ENCODE measurements around the gene RASD2. TPM values are rescaled to one million over a fixed set of nuclear protein-coding genes. Genes with fewer than 3 reads are reported as not detected.

Gene RASD2
- total RNA-seq, 1 donor from 2014 or later = not detected

DNA sequence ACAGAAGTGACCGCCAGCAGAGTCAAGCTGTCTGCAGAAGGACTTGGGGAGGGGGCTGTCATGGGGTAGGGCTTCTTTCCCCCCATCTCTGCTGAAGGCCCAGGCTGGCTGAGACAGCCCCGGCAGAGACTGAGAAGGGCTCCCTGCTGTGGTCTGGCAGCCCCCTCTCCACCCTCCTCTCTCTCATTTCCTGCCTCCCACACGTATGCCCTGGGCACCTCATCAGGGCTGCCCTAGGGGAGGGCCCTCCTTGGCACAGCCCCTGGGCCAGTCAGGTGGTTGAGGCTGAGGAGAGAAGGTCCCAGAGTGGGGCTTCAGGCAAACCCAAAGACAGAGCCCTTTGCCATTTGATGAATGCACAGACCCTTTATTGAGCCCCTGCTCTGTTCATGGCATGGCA, 3.6 kb downstream of the RASD2 start:
- no peak overlapping the region for H3K27ac Mint-ChIP-seq (ENCODE audit: unreplicated experiment)
- H3K36me3 Mint-ChIP-seq (ENCODE audit: low read depth) = no peaks in the 10 kb centered on the region
- H3K4me3 Mint-ChIP-seq = no peak overlapping the region
- TF ChIP-seq, protein P1, sequence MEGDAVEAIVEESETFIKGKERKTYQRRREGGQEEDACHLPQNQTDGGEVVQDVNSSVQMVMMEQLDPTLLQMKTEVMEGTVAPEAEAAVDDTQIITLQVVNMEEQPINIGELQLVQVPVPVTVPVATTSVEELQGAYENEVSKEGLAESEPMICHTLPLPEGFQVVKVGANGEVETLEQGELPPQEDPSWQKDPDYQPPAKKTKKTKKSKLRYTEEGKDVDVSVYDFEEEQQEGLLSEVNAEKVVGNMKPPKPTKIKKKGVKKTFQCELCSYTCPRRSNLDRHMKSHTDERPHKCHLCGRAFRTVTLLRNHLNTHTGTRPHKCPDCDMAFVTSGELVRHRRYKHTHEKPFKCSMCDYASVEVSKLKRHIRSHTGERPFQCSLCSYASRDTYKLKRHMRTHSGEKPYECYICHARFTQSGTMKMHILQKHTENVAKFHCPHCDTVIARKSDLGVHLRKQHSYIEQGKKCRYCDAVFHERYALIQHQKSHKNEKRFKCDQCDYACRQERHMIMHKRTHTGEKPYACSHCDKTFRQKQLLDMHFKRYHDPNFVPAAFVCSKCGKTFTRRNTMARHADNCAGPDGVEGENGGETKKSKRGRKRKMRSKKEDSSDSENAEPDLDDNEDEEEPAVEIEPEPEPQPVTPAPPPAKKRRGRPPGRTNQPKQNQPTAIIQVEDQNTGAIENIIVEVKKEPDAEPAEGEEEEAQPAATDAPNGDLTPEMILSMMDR (conservative IDR thresholded peaks at IDR 0.05) = no peak
- DNase-seq (ENCODE audit: low read depth, low spot score) = no peak
- no peaks in the 10 kb centered on the region for H3K4me1 Mint-ChIP-seq
- peaks cover 60% of the 10 kb centered on the region for H3K27me3 Mint-ChIP-seq (ENCODE audit: low read depth)
- no peaks in the 10 kb centered on the region for H3K9me3 Mint-ChIP-seq

GRCh38 chr22:35544827-35545226, 4.2 kb downstream of the RASD2 start:
- Mint-ChIP-seq H3K27me3 (ENCODE audit: low read depth) (peaks cover 55% of the 10 kb centered on the region), H3K27ac (ENCODE audit: unreplicated experiment) (no peak overlapping the region), H3K4me3 (peak overlapping the region; percentile 27), H3K36me3 (ENCODE audit: low read depth) (no peaks in the 10 kb centered on the region), H3K4me1 (no peaks in the 10 kb centered on the region), H3K9me3 (no peaks in the 10 kb centered on the region)
- DNase-seq (ENCODE audit: low read depth, low spot score) = no peak
- TF ChIP-seq, protein P1 (conservative IDR thresholded peaks at IDR 0.05) = no peak

- no peak for DNase-seq (ENCODE audit: low read depth, low spot score)
- Mint-ChIP-seq H3K4me1 (no peaks in the 10 kb centered on the region), H3K4me3 (no peak overlapping the region), H3K9me3 (no peaks in the 10 kb centered on the region), H3K27me3 (ENCODE audit: low read depth) (peaks cover 42% of the 10 kb centered on the region), H3K36me3 (ENCODE audit: low read depth) (no peaks in the 10 kb centered on the region), H3K27ac (ENCODE audit: unreplicated experiment) (no peak overlapping the region)
- TF ChIP-seq, protein P1 (conservative IDR thresholded peaks at IDR 0.05) = no peak
Observed at GRCh38 chr22:35546886-35547285, 6.3 kb downstream of the RASD2 start.

DNA sequence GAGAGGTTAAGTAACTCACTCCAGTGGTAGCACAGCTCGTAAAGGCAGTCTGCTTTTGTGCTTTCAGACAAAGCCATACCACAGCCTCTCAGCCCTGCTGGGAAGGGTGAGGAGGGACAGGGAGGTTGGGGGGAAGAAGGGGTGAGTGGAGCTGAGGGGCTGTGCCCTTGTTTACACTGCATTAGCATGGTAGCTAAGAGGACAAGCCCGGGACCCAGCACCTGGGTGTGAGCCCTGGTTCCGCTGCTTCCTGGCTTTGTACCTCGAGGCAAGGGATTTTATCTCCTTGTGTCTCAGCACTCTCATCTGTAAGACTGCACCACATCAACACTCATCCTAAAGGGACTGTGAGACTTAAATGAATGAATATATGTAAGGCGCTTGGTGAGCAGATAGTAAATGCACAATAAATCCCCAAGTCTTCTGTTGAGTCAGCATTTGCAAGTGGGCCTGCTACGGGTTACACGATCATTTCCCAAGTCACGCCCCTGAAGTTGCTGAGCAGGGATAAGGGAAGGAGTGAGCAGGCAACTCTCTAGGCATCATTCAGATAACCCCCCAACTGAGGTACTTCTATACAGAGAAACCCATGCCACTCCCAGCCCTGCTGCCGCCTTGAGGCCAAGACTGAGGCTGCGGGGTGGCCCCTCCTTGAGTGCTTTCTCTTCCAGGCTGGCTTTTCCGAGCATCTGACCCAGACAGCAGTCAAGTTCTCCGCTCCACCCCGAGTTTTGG, 7.5 kb downstream of the RASD2 start:
- no peaks in the 10 kb centered on the region for H3K9me3 Mint-ChIP-seq
- TF ChIP-seq, protein P1 (conservative IDR thresholded peaks at IDR 0.05) = peak; percentile 17
- H3K36me3 Mint-ChIP-seq (ENCODE audit: low read depth) = no peaks in the 10 kb centered on the region
- H3K27ac Mint-ChIP-seq (ENCODE audit: unreplicated experiment) = no peak overlapping the region
- H3K27me3 Mint-ChIP-seq (ENCODE audit: low read depth) = peaks cover 35% of the 10 kb centered on the region
- peaks cover 8% of the 10 kb centered on the region for H3K4me1 Mint-ChIP-seq
- no peak overlapping the region for H3K4me3 Mint-ChIP-seq
- DNase-seq (ENCODE audit: low read depth, low spot score) = no peak

DNA sequence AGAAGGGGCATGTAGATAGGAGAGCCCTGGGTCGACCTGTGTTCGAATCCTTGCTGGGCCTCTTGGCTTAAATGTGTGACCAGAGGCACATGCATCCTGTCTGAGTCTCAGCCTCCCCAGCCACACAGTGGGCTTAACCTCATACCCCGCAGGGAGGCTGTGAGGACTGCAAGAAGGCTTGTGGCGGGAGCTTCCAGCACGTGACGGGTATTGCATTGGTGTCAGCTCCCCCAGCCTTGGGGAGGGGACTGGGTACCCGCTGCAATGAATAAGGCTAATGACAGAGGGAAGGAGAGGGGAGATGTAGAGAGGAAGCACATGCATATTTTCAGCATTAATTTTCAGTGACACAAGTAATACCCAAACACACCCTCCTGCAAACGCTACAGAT, 8.1 kb downstream of the RASD2 start:
- peaks cover 29% of the 10 kb centered on the region for H3K27me3 Mint-ChIP-seq (ENCODE audit: low read depth)
- H3K9me3 Mint-ChIP-seq = no peaks in the 10 kb centered on the region
- no peak overlapping the region for H3K4me3 Mint-ChIP-seq
- H3K4me1 Mint-ChIP-seq = peaks cover 8% of the 10 kb centered on the region
- H3K36me3 Mint-ChIP-seq (ENCODE audit: low read depth) = no peaks in the 10 kb centered on the region
- no peak for DNase-seq (ENCODE audit: low read depth, low spot score)
- H3K27ac Mint-ChIP-seq (ENCODE audit: unreplicated experiment) = no peak overlapping the region
- TF ChIP-seq, protein P1 (conservative IDR thresholded peaks at IDR 0.05) = no peak

Measured in neural crest cell (in vitro differentiated cells).